ENCODE results near the gene APOD.

Gene APOD

DNA sequence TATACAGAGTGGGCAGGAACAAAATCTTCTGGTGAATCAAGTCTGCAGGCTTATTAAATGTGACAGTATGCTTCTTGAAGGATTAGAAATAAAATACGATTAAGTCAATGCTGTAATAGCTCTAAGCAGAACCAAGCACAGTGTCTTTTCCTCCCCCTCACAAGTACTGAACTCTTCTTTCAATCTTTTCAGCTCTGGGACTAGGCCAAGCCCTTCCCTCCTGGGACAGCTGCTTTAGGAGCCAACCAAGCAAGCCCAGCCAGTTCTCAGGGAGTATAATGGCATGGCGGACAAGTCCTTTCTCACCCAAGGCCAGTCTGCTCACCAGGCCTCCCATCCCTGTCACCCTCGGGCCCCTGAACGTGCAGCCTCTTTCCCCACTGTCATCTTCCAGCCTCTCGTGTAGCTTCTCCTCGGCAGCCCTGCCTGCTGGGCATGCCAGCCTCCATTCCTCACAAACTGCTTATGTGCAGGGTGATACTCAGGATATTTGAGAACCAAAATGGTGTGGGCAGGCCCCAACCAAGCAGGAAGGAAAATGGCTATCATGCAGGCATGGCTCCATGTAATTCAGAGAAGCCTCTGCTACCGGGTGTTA, 32.3 kb downstream of the APOD start:
- no peak for DNase-seq

DNA sequence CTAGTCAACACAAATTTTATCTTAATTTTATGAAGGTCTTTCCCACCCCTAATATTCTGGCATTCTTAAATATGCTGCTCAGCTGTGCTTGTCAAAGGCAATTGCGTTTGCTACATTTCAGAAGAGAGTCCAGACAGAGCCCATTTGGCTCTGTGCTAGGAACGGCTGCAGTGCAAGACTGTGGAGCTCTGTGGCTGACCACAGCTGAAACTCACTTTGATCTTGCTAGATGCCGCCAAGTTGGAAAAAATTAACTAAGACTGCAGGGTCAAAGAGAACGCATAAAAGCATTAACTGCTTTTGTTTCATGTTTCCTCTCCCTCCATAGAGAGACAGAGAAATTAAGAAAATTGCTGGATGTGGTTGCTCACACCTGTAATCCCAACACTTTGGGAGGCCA, 33.0 kb downstream of the APOD start:
- peak; percentile 38 for DNase-seq

DNA sequence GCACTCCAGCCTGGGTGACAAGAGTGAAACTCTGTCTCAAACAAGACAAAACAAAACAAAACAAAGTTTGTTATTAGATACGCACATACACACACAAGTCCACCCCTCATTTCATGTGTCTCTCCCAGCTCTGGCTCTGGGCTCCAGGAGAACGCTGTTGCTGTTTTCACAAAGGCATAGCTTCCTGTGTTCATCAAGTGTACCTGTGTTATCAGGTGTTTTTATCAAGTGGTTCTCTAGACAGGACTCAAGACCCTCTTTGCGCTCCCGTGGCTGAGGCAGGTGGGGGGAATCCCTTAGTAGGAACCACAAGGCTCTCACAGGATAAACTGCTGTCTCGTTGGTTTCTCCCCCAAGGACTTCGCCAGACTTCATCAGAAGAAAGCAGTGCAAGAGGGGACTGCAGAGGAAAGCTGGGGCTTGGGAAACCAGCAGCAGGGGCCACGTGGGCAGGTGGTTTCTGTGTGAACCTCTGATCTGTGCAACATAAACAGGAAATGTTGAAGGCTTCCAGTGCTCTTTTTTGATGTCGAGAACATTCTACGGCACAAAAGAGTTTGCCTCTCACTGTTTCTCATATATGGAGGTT, 33.7 kb downstream of the APOD start:
- DNase-seq, result peak; percentile 76

DNA sequence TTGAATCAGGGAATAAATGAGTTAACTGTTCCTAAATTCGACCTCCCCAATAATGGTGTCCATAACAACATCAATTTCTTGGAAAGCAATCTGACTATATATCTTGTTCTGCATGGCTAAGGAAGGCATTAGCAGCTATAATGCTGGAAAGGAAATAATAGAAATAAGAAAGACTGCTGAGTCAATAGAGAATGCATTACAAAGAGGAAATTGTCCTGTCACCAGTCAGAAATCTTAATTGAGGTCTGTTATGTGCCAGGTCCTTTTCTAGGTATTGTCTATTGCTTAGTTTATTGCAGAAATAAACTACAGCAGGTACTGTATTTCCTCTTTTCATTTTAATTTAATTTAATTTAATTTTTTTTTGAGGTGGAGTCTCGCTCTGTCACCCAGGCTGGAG, 34.8 kb downstream of the APOD start:
- DNase-seq, result no peak

DNA sequence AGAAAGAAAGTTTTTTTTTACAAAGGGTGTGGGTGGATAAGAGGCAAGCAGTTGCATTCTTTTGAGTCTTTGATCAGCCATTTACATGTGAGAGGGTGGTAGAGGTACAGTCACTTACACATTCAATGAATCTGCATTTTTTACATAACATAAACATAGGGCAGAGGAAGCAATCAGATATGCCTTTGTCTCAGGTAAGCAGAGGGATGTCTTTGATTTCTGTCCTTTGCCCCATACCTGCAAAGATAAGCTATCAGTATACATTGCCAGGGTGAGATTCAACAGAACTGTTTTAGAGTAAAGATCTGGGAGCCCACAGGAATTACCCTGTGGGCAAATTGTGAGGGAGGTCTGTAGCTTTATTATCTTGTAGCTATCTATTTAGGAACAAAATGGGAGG, 35.2 kb downstream of the APOD start:
- DNase-seq, result no peak

DNA sequence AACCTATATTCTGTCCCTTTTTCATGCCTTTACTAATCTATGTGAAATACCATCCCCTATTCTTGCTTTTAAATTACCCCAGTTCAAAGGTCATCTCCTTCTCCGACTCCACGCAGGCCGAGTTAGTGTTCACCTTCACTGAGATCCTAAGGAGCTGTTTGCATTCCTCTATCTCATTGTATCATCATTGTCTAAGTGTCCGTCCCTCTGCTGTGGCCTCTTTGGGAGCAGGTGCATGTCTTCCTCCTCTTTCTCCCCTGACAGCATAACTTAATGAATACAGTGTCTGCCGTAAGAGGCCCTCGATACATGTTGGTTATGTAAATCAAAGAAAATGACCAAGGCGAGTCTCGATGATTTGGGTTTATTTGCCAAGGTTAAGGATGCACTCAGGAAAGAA, 35.7 kb downstream of the APOD start:
- no peak for DNase-seq

DNA sequence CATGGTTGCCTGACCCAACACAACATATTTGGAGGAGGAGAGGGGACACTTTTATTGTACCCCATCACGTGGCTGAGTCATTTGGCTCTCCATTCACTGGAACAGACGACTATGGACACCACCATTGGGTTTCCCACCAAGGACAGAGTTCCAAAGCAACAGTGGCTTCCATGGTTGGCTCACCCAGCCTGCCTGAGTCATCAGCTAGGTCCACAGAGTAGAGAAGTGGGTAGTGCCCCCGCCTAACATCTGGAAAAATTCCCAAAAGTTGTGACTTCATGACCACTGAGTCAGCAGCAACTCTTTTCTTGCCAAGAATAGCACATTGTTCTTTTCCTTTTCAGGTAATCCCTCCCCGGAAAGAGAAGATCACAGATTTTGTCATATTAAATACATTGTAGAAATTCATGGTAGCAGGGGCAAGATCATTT, 37.6 kb downstream of the APOD start:
- DNase-seq, result peak; percentile 46

DNA sequence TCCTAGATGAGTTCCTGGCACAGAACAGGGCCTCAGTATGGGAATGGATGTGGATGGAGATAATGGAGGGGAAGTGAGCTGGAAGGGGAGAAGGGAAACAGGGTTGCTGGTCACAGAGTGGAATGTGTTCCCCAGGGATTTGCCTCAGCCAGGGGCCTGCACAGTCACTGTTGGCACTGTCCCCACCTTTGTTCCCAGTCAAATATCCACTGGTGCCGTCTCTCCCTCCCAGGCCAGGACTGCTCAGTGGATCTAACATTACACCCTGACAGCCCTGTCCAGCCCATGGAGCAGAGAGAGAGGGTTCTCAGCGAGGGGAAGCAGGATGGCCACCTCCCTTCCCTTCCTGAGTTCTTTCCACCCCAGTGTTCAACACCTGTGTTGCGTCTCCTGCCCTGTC, 39.1 kb downstream of the APOD start:
- no peak for DNase-seq

DNA sequence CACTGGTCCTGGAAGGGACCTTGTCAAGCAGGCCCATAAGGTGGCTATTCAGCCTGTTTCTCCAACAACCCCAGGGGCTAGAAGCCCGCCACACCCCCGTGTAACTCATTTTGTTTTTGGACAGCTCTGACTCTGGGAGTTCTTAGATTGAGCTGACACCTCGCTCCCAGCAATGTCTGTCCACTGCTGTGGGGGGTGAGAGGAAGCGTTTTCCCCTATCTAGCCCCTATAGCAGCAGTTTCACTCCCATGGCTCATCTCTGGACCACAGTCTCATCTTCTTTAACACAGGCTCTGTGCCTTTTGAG, 39.6 kb downstream of the APOD start:
- DNase-seq, result no peak

DNA sequence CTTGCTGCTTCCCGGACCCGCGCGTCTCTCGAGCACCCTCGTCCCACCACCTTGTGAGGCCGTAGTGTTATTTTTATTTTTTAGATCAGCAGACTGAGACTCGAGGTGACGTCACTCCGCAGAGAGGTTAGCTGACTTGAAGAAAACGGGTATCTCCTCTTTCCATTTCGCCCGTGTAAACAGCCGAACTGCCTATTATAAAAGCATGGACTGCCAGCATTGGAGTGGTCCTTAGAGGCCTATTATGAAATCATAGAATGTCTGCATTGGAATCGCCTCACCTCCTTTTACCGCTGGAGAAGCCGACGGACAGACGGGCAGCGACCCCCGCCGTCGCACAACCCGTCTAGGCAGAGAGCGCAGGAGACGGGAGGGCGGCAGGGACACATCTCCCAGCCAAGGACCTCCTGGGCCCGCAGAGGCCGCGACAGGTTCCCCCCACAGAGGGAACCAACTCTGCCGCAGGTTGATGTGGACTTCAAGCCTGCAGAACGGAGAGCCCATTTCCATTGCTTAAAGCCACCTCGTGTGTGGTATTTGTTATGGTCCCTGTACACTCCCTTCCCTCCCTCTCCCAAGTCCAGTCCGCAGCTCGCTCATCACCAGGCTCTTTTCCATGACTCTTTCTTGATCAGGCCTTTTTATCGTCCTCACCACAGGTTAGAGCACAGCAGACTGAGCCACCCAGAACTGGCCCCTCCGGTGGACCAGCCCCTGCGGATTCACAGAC, 40.1 kb downstream of the APOD start:
- no peak for DNase-seq

DNA sequence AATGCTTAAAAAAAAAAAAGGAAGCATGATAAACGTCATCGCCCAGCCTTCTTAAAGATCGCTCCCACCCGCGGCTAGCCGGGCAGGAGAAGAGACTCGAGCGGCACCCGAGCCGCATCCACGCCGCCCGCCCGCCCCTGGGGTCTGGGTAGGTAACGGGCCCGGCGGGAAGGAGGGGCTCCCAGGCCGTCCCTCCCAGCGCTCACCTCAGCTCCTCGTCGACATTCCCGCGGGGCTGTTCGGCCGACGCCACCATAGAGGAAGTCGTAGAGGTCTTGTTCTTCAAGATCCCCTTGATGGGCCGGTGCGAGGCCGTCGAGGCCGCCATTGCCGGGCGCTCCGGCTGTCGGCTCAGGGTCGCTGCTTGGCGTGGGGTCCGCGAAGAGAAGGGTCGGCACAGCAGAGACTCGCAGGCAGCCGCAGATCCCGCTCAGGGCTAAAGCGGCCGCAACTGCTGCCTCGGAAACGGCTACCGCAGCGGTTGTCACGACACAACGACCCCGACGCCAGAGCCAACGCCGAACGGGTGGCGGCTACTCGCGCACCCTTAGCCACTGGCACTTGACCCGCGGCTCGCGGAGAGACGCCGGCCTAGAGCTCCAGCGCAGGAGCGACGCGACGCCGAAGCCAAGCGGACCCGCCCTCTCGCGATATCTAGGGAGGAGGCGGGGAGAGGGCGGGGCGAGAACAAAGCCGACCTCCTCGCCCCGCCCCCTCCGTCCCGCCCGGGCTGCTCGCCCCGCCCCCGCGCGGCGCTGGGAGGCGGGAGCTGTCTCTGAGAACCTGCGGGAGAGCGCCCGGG, 40.8 kb downstream of the APOD start, which contains the start of gene PPP1R2:
Gene PPP1R2, minus strand, starts transcription at position 628 of the 802 bp plus-strand sequence. Its CDS starts 300 bp downstream, at position 328.
- DNase-seq, result peak; percentile 94

DNA sequence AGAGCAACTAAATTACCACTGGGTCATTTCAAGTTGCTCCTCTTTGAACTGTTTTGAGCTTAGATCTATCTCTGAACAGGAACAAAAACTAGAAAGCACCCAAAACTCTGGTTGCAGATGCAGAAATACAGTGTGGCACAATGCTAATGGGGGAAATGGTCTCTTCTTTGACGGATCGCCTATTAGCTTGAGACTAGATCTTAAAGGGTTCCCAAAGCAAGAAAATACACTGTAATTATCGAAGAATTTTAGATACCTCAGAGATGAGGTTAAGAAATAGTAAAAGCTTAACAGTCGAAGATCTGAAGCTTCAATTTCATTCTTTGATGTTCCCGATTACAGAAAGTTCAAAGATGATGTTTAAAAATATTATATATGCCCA, 41.4 kb downstream of the APOD start:
- no peak for DNase-seq

DNA sequence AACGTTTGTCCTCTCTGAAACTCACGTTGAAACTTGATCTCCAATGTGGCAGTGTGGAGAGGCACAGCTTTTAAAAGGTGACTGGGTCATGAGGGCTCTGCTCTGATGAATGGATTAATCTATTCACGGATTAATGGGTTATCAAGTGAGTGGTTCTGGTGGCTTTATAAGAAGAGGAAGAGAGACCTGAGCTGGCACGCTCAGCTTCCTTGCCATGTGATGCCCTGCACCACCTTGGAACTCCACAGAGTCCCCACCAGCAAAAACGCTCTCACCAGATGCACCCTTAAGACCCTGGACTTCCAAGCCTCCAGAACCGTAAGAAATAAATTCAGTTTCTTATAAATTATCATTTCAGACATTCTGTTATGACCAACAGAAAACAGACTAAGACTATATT, 43.2 kb downstream of the APOD start:
- DNase-seq, result no peak

DNA sequence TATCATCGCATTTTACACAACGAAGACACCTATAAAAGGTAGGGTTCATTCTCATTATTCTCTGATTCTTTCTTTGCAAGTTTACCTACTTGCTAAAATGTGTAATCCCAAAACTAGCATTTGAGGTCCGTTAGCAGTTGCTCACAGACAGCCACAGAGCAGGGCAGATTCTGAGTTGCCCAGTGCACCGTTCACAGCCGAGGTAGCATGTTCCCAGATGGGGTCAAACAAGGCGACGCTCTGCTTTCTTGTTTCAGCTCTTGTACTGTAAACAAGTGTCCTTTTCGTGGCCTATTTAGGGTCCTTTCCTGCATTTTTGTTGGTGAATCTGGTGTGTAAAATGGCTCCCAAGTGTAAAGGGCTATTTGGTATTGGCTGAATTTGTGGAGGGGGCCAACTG, 43.7 kb downstream of the APOD start:
- peak; percentile 51 for DNase-seq

DNA sequence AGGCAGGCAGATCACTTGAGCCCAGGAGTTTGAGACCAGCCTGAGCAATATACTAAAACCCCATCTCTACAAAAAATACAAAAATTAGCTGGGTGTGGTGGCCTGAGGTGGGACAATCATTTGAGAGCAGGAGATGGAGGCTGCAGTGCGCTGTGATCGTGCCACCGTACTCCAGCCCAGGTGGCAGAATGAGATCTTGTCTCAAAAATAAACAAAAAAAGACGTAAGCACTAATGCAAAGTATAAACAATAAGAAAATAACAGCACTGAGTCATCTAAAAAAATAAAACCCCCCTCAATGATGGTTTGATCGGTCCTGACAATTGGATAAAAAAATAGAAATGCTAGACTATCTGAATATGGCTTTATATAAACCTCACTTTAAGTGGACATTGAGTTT, 44.3 kb downstream of the APOD start:
- no peak for DNase-seq

DNA sequence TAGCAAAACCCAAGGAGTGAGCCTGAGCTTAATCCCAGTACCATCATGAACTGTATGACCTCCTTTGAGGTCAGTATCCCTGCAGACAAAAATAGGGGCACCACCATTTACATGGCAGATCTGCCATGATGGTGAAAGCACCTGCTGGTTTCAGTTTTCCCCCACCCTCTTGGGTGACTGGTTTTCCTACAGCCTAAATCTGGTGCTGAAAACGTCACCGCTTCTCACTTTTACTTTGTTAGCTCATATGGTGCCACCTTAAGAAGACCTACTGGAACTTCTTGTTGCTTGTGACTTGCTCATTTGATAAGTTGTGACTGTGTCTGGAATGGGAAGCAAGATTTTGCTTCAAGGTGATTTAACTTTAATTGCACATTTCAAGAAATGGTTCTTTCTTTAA, 45.7 kb downstream of the APOD start:
- peak; percentile 67 for DNase-seq

DNA sequence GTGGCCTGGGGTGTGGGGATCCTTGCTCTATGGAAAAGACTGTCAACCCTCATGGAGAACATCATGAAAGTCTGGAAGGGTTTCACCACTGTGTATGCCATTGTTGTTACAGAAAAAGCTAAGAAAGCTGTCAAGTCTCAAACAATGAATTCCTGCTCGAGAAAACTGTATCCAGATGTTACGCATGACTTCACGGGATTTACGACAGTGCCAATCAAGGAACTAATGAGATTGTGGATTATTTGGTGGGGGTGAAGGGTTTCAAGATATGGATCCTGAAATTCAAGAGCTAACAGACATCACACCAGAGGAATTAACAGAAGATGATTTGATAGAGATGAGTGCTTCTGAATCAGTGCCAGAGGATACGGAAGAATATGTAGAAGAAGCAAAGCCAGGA, 48.4 kb downstream of the APOD start:
- no peak for DNase-seq

DNA sequence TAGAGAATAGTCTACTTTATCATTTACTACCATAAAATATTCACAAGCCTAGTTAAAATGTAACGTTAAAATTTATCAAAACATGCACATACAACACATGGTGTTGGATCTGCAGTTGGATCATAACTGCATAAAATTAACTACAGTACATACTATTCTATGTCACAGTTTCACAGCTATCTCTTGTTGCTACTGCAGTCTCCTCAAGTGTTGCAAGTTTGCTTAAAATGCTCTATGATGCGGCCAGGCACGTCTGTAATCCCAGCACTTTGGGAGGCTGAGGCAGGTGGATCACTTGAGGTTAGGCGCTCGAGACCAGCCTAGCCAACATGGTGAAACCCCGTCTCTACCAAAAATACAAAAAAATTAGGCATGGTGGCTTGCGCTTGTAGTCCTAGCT, 50.9 kb downstream of the APOD start:
- no peak for DNase-seq

DNA sequence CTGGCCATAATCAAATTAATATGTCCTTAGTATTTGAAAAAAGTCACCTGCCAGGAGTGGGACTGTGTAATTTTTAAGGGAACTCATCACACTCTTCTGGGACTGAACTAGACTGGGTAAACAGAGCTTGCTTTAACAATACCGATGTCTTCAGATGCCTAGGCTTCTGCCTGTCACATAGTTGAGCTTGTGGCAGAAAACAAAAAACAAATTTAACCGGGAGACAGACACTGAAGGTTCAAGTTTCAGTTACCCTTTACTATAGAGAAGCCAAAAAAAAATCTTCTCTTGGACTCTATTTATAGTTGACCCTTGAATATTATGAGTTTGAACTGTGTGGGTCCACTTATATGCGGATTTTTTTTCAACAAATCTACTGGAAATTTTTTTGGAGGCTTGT, 51.4 kb downstream of the APOD start:
- no peak for DNase-seq

DNA sequence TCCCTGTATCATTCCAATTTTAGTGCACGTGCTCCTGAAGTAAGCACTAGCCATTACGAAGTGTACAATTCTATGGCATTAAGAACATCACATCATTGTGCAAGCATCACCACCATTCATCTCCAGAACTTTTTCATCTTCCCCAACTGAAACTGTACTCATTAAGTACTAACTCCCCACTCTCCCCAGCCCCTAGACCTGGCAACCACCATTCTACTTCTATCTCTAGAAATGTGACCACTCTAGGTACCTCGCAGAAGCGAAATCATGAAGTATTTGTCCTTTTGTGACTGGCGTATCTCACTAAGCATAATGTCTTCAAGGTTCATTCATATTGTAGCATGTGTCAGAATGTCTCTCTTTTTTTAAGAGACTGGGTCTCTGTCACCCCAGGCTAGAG, 52.1 kb downstream of the APOD start:
- no peak for DNase-seq

DNA sequence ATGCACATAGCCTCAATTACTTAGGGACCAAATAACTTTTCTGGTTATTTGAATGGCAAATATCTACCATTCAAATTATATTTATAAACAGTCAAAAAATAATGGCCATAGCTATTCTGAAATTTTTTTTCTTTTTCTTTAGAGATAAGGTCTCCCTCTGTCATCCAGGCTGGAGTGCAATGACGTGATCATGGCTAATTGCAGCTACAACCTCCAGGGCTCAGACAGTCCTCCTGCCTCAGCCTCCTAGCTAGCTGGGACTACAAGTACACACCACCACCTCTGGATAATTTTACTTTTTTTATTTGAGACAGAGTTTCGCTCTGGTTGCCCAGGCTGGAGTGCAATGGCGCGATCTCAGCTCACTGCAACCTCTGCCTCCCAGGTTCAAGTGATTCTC, 57.2 kb downstream of the APOD start:
- DNase-seq, result no peak

DNA sequence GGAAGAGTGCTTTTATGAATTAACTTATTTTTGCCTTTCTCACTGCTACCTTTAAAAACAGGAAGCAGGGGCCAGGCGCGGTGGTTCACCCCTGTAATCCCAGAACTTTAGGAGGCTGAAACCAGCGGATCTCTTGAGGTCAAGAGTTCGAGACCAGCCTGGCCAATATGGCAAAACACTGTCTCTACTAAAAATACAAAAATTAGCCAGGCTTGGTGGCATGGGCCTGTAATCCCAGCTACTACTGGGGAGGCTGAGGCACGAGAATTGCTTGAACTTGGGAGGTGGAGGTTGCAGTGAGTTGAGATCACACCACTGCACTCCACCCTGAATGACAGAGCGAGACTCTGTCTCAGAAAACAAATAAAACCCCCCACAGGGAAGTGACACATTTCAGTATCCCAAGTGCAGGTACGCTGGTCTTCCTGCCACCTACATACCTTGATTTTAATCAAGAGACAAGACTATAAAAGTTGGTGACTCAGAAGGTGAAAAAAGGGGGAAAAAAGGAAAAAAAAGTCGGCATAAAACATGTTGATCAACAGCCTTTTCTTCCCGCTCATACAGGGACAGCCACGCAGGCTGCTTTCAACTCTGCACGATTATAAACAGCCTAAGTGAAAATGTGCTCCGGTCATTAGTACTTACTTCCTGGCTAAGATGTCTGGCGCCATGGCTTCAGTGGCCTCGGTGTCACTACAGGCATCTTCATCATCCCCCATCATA, 59.4 kb downstream of the APOD start:
- peak; percentile 56 for DNase-seq

Measured in stimulated activated CD4-positive, alpha-beta T cell treated with anti-CD3 and anti-CD28 coated beads, Interleukin-15, amount 100 ng/mL, for 24 hours (primary cell).